Measurements from ENCODE around the gene PTPRG. TPM values are rescaled to one million over a fixed set of nuclear protein-coding genes. Genes with fewer than 3 reads are reported as not detected.

Gene PTPRG
- total and polyA plus RNA-seq, 2 experiments from 2014 or later: 8.5 to 34.9 TPM

DNA sequence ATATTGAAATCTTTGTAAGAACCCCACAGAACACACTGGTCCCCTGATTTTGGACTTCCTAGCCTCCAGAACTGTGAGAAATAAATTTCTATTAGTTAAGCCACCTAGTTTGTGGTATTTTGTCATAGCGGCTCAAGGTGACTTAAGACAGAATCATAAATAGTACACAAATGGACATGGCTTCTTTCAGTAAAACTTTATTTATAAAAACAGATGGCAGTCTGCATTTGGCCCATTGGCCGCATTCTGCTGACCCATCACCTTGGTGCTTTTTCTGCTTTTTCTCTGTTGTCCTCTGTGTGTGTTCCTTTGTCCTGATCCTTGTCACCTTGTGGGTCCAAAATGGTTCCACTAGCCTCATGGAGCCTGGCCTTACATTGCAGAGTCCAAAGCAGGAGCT is 363.6 kb downstream of the PTPRG start:
- no peaks in the 10 kb centered on the region for H3K36me3 ChIP-seq (replicated peaks; ENCODE audit: insufficient read depth, low read depth)
- WGBS (ENCODE audit: low lambda C conversion rate, missing lambda C conversion rate): 100% methylated on average over 2 of the region's 2 CpGs
- no peak overlapping the region for H3K4me2 ChIP-seq
- peaks cover 6% of the 10 kb centered on the region for H3K79me2 ChIP-seq
- H3K9me2 ChIP-seq (replicated peaks; ENCODE audit: insufficient read depth): no peaks in the 10 kb centered on the region
- no peak for TF ChIP-seq EZH2 (IDR thresholded peaks at IDR 0.05; ENCODE audit: borderline replicate concordance)
- TF ChIP-seq, protein P1, sequence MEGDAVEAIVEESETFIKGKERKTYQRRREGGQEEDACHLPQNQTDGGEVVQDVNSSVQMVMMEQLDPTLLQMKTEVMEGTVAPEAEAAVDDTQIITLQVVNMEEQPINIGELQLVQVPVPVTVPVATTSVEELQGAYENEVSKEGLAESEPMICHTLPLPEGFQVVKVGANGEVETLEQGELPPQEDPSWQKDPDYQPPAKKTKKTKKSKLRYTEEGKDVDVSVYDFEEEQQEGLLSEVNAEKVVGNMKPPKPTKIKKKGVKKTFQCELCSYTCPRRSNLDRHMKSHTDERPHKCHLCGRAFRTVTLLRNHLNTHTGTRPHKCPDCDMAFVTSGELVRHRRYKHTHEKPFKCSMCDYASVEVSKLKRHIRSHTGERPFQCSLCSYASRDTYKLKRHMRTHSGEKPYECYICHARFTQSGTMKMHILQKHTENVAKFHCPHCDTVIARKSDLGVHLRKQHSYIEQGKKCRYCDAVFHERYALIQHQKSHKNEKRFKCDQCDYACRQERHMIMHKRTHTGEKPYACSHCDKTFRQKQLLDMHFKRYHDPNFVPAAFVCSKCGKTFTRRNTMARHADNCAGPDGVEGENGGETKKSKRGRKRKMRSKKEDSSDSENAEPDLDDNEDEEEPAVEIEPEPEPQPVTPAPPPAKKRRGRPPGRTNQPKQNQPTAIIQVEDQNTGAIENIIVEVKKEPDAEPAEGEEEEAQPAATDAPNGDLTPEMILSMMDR (IDR thresholded peaks at IDR 0.05; ENCODE audit: poor library complexity): no peak
- no peak for TF ChIP-seq EZH2phosphoT487 (IDR thresholded peaks at IDR 0.05; ENCODE audit: low read depth, severe bottlenecking, unreplicated experiment)
- H3K9me3 ChIP-seq (ENCODE audit: low read depth): no peaks in the 10 kb centered on the region
- H4K20me1 ChIP-seq (ENCODE audit: insufficient read depth, poor library complexity, severe bottlenecking): no peaks in the 10 kb centered on the region
- H2AFZ ChIP-seq: no peak overlapping the region
- no peaks in the 10 kb centered on the region for H3K27me3 ChIP-seq
- DNase-seq (ENCODE audit: low spot score): no peak
- H3K4me3 ChIP-seq: no peak overlapping the region
- no peak overlapping the region for H3K27ac ChIP-seq
- H3K4me1 ChIP-seq (ENCODE audit: insufficient read depth): no peaks in the 10 kb centered on the region

DNA sequence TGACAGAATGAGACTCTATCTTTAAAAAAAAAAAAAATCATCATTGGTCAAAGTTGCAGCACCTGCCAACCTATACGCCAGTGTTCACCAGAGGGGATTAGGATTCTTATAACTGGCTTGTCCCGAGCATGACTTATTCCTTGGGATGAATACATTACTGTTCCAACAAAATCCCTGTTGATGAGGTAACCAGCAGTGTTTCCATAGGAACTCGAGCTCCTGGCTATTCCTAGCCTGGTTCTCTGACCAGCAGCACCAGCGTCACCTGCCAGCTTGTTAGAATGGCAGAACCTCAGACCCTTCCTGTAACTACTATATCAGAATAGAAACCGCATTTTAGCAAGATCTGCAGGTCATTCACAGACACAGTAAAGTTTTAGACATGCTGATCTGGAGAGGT is 364.4 kb downstream of the PTPRG start:
- no peaks in the 10 kb centered on the region for H3K9me3 ChIP-seq (ENCODE audit: low read depth)
- H3K9me2 ChIP-seq (replicated peaks; ENCODE audit: insufficient read depth): no peaks in the 10 kb centered on the region
- no peak overlapping the region for H3K4me2 ChIP-seq
- no peaks in the 10 kb centered on the region for H4K20me1 ChIP-seq (ENCODE audit: insufficient read depth, poor library complexity, severe bottlenecking)
- no peaks in the 10 kb centered on the region for H3K27me3 ChIP-seq
- no peak overlapping the region for H2AFZ ChIP-seq
- DNase-seq (ENCODE audit: low spot score): no peak
- 95% methylated on average over 5 of the region's 5 CpGs for WGBS (ENCODE audit: low lambda C conversion rate, missing lambda C conversion rate)
- H3K79me2 ChIP-seq: peaks cover 6% of the 10 kb centered on the region
- H3K4me1 ChIP-seq (ENCODE audit: insufficient read depth): no peaks in the 10 kb centered on the region
- H3K36me3 ChIP-seq (replicated peaks; ENCODE audit: insufficient read depth, low read depth): no peaks in the 10 kb centered on the region
- TF ChIP-seq EZH2phosphoT487 (IDR thresholded peaks at IDR 0.05; ENCODE audit: low read depth, severe bottlenecking, unreplicated experiment): no peak
- TF ChIP-seq, protein P1 (IDR thresholded peaks at IDR 0.05; ENCODE audit: poor library complexity): no peak
- no peak for TF ChIP-seq EZH2 (IDR thresholded peaks at IDR 0.05; ENCODE audit: borderline replicate concordance)
- H3K4me3 ChIP-seq: no peak overlapping the region
- H3K27ac ChIP-seq: no peak overlapping the region

DNA sequence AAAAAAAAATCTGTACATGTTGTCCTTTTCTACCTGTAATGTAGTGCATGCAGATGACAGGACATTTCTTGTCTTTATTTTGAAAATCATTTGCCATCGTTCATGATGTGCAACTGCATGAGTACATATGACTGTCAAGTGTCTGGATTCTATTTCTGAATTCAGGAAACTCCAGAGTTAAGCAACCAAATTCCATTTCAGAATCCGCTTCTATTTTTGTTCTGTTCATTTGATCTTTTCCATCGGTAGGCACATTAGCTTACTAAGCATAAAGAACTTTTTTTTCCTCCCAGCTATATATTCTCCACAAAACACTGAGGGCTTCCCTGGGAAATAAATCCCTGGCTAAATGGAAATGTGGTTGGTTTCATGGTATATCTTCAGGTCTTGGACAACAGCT is 365.6 kb downstream of the PTPRG start:
- Histone ChIP-seq H3K4me3 (no peak overlapping the region), H3K9me3 (ENCODE audit: low read depth) (no peaks in the 10 kb centered on the region), H2AFZ (no peak overlapping the region), H3K27ac (peak overlapping the region; percentile 59), H3K27me3 (no peaks in the 10 kb centered on the region), H3K9me2 (replicated peaks; ENCODE audit: insufficient read depth) (no peaks in the 10 kb centered on the region), H4K20me1 (ENCODE audit: insufficient read depth, poor library complexity, severe bottlenecking) (no peaks in the 10 kb centered on the region), H3K4me2 (peak overlapping the region; percentile 9), H3K36me3 (replicated peaks; ENCODE audit: insufficient read depth, low read depth) (no peaks in the 10 kb centered on the region), H3K79me2 (peaks cover 3% of the 10 kb centered on the region), H3K4me1 (ENCODE audit: insufficient read depth) (no peaks in the 10 kb centered on the region)
- TF ChIP-seq EZH2 (IDR thresholded peaks at IDR 0.05; ENCODE audit: borderline replicate concordance) (no peak), EZH2phosphoT487 (IDR thresholded peaks at IDR 0.05; ENCODE audit: low read depth, severe bottlenecking, unreplicated experiment) (no peak)
- TF ChIP-seq, protein P1 (IDR thresholded peaks at IDR 0.05; ENCODE audit: poor library complexity): no peak
- 62% methylated on average over 3 of the region's 3 CpGs for whole genome bisulfite sequencing (ENCODE audit: low lambda C conversion rate, missing lambda C conversion rate)
- no peak for DNase-seq (ENCODE audit: low spot score)

DNA sequence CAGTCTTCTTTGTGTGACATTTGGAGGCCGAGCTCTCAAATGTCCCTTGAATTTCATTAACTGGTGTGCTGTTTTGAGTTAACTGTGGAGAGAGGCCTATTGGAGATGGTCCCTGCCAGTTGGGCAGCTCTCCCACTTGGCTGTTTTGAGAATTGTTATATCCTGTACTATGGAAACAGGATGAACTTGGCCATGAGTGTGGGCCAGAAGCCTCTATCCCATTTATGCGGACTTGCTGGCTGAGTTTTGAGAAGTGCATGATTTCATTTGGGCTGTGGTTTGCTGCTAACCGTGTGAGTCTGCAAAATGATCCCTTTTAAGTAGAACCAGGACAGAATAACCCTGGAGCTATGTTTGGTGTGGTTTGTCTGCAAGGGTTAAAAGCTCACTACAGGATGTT is 366.0 kb downstream of the PTPRG start:
- Histone ChIP-seq H2AFZ (no peak overlapping the region), H3K4me1 (ENCODE audit: insufficient read depth) (no peaks in the 10 kb centered on the region), H3K9me3 (ENCODE audit: low read depth) (no peaks in the 10 kb centered on the region), H4K20me1 (ENCODE audit: insufficient read depth, poor library complexity, severe bottlenecking) (no peaks in the 10 kb centered on the region), H3K79me2 (peaks cover 3% of the 10 kb centered on the region), H3K27ac (peak overlapping the region; percentile 62), H3K36me3 (replicated peaks; ENCODE audit: insufficient read depth, low read depth) (no peaks in the 10 kb centered on the region), H3K27me3 (no peaks in the 10 kb centered on the region), H3K4me3 (no peak overlapping the region), H3K4me2 (no peak overlapping the region), H3K9me2 (replicated peaks; ENCODE audit: insufficient read depth) (no peaks in the 10 kb centered on the region)
- peak; percentile 60 for DNase-seq (ENCODE audit: low spot score)
- WGBS (ENCODE audit: low lambda C conversion rate, missing lambda C conversion rate): 60% methylated on average over 3 of the region's 3 CpGs
- TF ChIP-seq EZH2phosphoT487 (IDR thresholded peaks at IDR 0.05; ENCODE audit: low read depth, severe bottlenecking, unreplicated experiment): no peak
- TF ChIP-seq, protein P1 (IDR thresholded peaks at IDR 0.05; ENCODE audit: poor library complexity): no peak
